SH-SY5Y (cell line): ENCODE results near the gene ATP9A.

Experiments used
- GATA2 ChIP-seq: IDR thresholded peaks from 2 replicates; pipeline ENCODE4 v1.6.1; 2011; ENCODE audit warnings: mild to moderate bottlenecking, low read depth, low read length
- GATA3 ChIP-seq: IDR thresholded peaks from 2 replicates; pipeline ENCODE4 v1.6.1; 2011; ENCODE audit warnings: low read depth, mild to moderate bottlenecking, low read length, moderate library complexity

GRCh38 chr20:51769976-51770615 lies 1.9 kb upstream of the ATP9A start:
- TF ChIP-seq GATA2 (no peak), GATA3 (no peak)
